CD4-positive, CD25-positive, alpha-beta regulatory T cell (primary cell): ENCODE results near the gene ME2. TPM values are rescaled to one million over a fixed set of nuclear protein-coding genes. Genes with fewer than 3 reads are reported as not detected.

Source experiments
- ATAC-seq, 2 donors: fragments of 150-1000 bp; cut with Tn5 transposase; one replicate each; pipeline ENCODE4 v1.10.0; 2021; ENCODE audit warnings: low read depth in 2 of 2, moderate number of reproducible peaks in 2 of 2, moderate library complexity in 1 of 2
- DNase-seq, 3 donors: peaks; one replicate each; pipeline versions ENCODE4 v3.0.0 to v3.0.0-alpha.2; 2012 to 2022; ENCODE audit warnings: mixed read lengths in 1 of 3
- H3K27ac ChIP-seq: one replicate; pipeline ENCODE4 v1.7.0; 2013; ENCODE audit warnings: mild to moderate bottlenecking, low read length; ENCODE audit not compliant: insufficient read depth, poor library complexity, severe bottlenecking
- H3K27me3 ChIP-seq: one replicate; pipeline ENCODE4 v1.7.0; 2013; ENCODE audit warnings: low read length; ENCODE audit not compliant: control insufficient read depth, insufficient read depth
- H3K36me3 ChIP-seq: one replicate; pipeline ENCODE4 v1.7.0; 2013; ENCODE audit warnings: mild to moderate bottlenecking, low read length, moderate library complexity; ENCODE audit not compliant: control insufficient read depth, insufficient read depth
- H3K4me1 ChIP-seq: 2 replicates; pipeline ENCODE4 v1.7.0; 2013; ENCODE audit warnings: mild to moderate bottlenecking, low read length; ENCODE audit not compliant: insufficient read depth, control insufficient read depth, poor library complexity, severe bottlenecking
- H3K4me3 ChIP-seq: one replicate; pipeline ENCODE4 v1.7.0; 2013; ENCODE audit warnings: low read depth, mild to moderate bottlenecking, low read length, moderate library complexity
- H3K9me3 ChIP-seq, 2 experiments: 1 replicate in 1 of 2; 2 replicates in 1 of 2; pipeline ENCODE4 v1.7.0; 2013; ENCODE audit warnings: low read length in 2 of 2, mild to moderate bottlenecking in 1 of 2, moderate library complexity in 1 of 2; ENCODE audit not compliant: control insufficient read depth in 2 of 2
- H3K27ac Mint-ChIP-seq, 3 donors: one replicate each; pipeline ENCODE4 v1.8.0; 2020 to 2022; ENCODE audit warnings: mild to moderate bottlenecking in 3 of 3, mixed read lengths in 3 of 3, moderate library complexity in 2 of 3
- H3K27me3 Mint-ChIP-seq: one replicate; pipeline ENCODE4 v1.8.0; 2022; ENCODE audit warnings: mild to moderate bottlenecking, mixed read lengths
- H3K36me3 Mint-ChIP-seq: one replicate; pipeline ENCODE4 v1.8.0; 2020; ENCODE audit warnings: mixed read lengths
- H3K4me1 Mint-ChIP-seq, 4 donors: one replicate each; pipeline ENCODE4 v1.8.0; 2020 to 2022; ENCODE audit warnings: mixed read lengths in 4 of 4, mild to moderate bottlenecking in 1 of 4
- H3K4me3 Mint-ChIP-seq, 4 donors: one replicate each; pipeline ENCODE4 v1.8.0; 2020 to 2022; ENCODE audit warnings: mild to moderate bottlenecking in 4 of 4, mixed read lengths in 4 of 4, moderate library complexity in 3 of 4
- H3K9me3 Mint-ChIP-seq, 7 donors: one replicate each; pipeline ENCODE4 v1.8.0; 2020 to 2022; ENCODE audit warnings: mixed read lengths in 7 of 7, mild to moderate bottlenecking in 3 of 7, moderate library complexity in 2 of 7
- polyA plus RNA-seq, 4 donors: library from polyadenylated mRNA; unstranded; fragments of 300-500 nt; fragmentation: Illumina TruSeq; gene quantifications; one replicate each; pipeline ENCODE4 v1.2.3, GENCODE V29; 2021
- total RNA-seq: library from RNA; stranded (reverse); gene quantifications from one replicate; pipeline ENCODE4 v1.2.3, GENCODE V29; 2022

Gene ME2
- total and polyA plus RNA-seq, 5 donors from 2014 or later, result 29.5 to 45.4 (median 39.7) TPM

GRCh38 chr18:50898919-50899318, 20.0 kb downstream of the ME2 start:
- H3K9me3 ChIP-seq, result no peaks in the 10 kb centered on the region
- Mint-ChIP-seq H3K27me3 (no peaks in the 10 kb centered on the region), H3K4me1 (peaks cover 12 to 22% (median 19%) of the 10 kb centered on the region in 4 donors), H3K27ac (no peak overlapping the region), H3K4me3 (no peak overlapping the region), H3K36me3 (peaks cover 51% of the 10 kb centered on the region), H3K9me3 (peaks cover 0 to 2% (median 0%) of the 10 kb centered on the region in 7 donors)
- peaks cover 23% of the 10 kb centered on the region for H3K36me3 ChIP-seq
- no peaks in the 10 kb centered on the region for H3K4me1 ChIP-seq
- H3K4me3 ChIP-seq, result no peak overlapping the region
- H3K27me3 ChIP-seq, result no peaks in the 10 kb centered on the region
- no peak for ATAC-seq
- H3K27ac ChIP-seq, result no peak overlapping the region
- DNase-seq, result no peak

DNA sequence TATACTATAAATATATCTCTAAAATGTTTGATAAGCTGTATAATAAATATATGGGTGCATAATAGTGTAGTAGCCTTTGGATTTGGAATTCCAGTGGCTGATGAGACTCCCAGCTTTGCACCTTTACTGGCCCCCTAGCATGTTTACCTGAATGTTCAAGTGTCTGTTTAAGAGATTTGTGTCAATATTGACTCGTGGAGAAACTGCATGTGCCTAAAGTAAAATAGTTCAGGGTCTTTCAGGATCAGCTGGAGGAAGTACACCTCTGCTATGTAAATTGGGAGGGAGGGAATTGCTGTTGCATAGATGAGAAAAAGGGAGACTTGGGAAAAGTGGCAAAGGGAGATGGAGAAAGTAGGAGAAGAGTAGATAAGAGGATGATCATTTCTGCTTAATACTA, 23.9 kb downstream of the ME2 start:
- Mint-ChIP-seq H3K9me3 (peaks cover 0 to 2% (median 0%) of the 10 kb centered on the region in 7 donors), H3K4me3 (no peak overlapping the region), H3K36me3 (peaks cover 55% of the 10 kb centered on the region), H3K27me3 (no peaks in the 10 kb centered on the region), H3K4me1 (peaks cover 7 to 23% (median 16%) of the 10 kb centered on the region in 4 donors), H3K27ac (peak overlapping the region in 1 of 3 donors; percentile 12)
- Histone ChIP-seq H3K27ac (no peak overlapping the region), H3K36me3 (peaks cover 24% of the 10 kb centered on the region), H3K4me1 (no peaks in the 10 kb centered on the region), H3K9me3 (peaks cover 0 to 9% of the 10 kb centered on the region in 2 experiments), H3K27me3 (no peaks in the 10 kb centered on the region), H3K4me3 (no peak overlapping the region)
- DNase-seq (no peak), ATAC-seq (no peak)

- H3K27ac Mint-ChIP-seq, result no peak overlapping the region
- no peaks in the 10 kb centered on the region for H3K27me3 Mint-ChIP-seq
- Histone ChIP-seq H3K9me3 (peaks cover 0 to 9% of the 10 kb centered on the region in 2 experiments), H3K36me3 (peaks cover 30% of the 10 kb centered on the region), H3K27me3 (no peaks in the 10 kb centered on the region), H3K27ac (no peak overlapping the region), H3K4me3 (no peak overlapping the region), H3K4me1 (peaks cover 4% of the 10 kb centered on the region)
- H3K9me3 Mint-ChIP-seq, result peaks cover 0 to 4% (median 0%) of the 10 kb centered on the region in 7 donors
- H3K4me3 Mint-ChIP-seq, result no peak overlapping the region
- peaks cover 55% of the 10 kb centered on the region for H3K36me3 Mint-ChIP-seq
- peaks cover 17 to 29% (median 21%) of the 10 kb centered on the region in 4 donors for H3K4me1 Mint-ChIP-seq
- DNase-seq (no peak), ATAC-seq (no peak)
Measured at GRCh38 chr18:50906843-50907242, 27.9 kb downstream of the ME2 start.

DNA sequence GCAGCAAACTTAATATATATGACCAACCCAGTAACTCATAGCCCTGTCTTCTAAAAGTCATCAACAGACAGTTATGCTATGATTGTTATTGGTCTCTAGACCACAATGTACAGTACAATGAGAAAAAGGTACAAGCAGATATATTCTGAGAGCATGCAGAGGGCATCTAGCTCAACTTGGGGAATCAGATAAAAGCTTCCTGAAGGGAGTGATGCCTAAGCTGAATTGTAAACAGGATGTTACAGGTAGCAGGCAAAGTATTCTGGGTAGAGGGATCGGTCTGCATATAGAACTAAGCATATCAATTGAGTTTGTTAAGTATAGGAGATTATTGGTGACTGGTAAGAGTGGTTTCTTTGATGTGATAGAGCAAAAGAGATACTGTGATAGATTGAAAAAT, 30.3 kb downstream of the ME2 start:
- Histone ChIP-seq H3K36me3 (peaks cover 52% of the 10 kb centered on the region), H3K4me1 (peaks cover 4% of the 10 kb centered on the region), H3K9me3 (peaks cover 0 to 9% of the 10 kb centered on the region in 2 experiments), H3K27me3 (no peaks in the 10 kb centered on the region), H3K27ac (no peak overlapping the region), H3K4me3 (no peak overlapping the region)
- no peak overlapping the region for H3K4me3 Mint-ChIP-seq
- H3K4me1 Mint-ChIP-seq, result peaks cover 11 to 22% (median 16%) of the 10 kb centered on the region in 4 donors
- no peaks in the 10 kb centered on the region for H3K27me3 Mint-ChIP-seq
- peak in 1 of 3 donors; percentile 32 for DNase-seq
- peaks cover 0 to 4% (median 0%) of the 10 kb centered on the region in 7 donors for H3K9me3 Mint-ChIP-seq
- peak overlapping the region in 2 of 3 donors; percentile 52 to 82 for H3K27ac Mint-ChIP-seq
- no peak for ATAC-seq
- H3K36me3 Mint-ChIP-seq, result peaks cover 60% of the 10 kb centered on the region

DNA sequence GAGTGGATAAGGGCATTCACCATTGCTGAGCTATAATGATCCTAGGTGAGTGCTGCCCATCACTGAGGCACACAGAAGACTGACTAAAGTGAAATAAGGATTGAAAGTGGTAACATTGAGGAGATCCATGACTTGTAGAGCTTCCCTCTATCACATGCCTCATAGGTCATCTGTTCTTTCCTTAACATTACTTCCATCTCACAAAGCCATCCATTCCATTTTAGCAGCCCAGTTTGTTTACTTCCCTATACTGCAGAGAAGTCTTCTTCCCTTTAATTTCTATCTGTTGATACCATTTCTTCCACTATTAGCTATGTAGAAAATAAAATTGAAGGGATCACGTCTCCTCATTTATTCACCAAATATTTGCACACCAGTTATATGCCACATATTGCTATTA, 32.1 kb downstream of the ME2 start:
- H3K27me3 ChIP-seq, result no peaks in the 10 kb centered on the region
- peaks cover 4% of the 10 kb centered on the region for H3K4me1 ChIP-seq
- H3K27me3 Mint-ChIP-seq, result no peaks in the 10 kb centered on the region
- no peak overlapping the region for H3K4me3 ChIP-seq
- DNase-seq (no peak), ATAC-seq (no peak)
- H3K27ac Mint-ChIP-seq, result peak overlapping the region in 2 of 3 donors; percentile 58 to 64
- H3K9me3 Mint-ChIP-seq, result peaks cover 0 to 4% (median 0%) of the 10 kb centered on the region in 7 donors
- H3K4me3 Mint-ChIP-seq, result no peak overlapping the region
- H3K4me1 Mint-ChIP-seq, result peaks cover 13 to 26% (median 18%) of the 10 kb centered on the region in 4 donors
- peaks cover 0 to 9% of the 10 kb centered on the region in 2 experiments for H3K9me3 ChIP-seq
- peaks cover 49% of the 10 kb centered on the region for H3K36me3 Mint-ChIP-seq
- peaks cover 54% of the 10 kb centered on the region for H3K36me3 ChIP-seq
- no peak overlapping the region for H3K27ac ChIP-seq

GRCh38 chr18:50917021-50917420, 38.1 kb downstream of the ME2 start:
- Mint-ChIP-seq H3K27ac (peak overlapping the region in 1 of 3 donors; percentile 1), H3K4me3 (no peak overlapping the region), H3K4me1 (peaks cover 1 to 10% (median 6%) of the 10 kb centered on the region in 4 donors), H3K36me3 (peaks cover 40% of the 10 kb centered on the region), H3K27me3 (no peaks in the 10 kb centered on the region), H3K9me3 (peaks cover 0 to 2% (median 0%) of the 10 kb centered on the region in 7 donors)
- H3K4me1 ChIP-seq, result no peaks in the 10 kb centered on the region
- H3K36me3 ChIP-seq, result peaks cover 72% of the 10 kb centered on the region
- DNase-seq, result no peak
- no peak for ATAC-seq
- no peaks in the 10 kb centered on the region for H3K27me3 ChIP-seq
- no peaks in the 10 kb centered on the region for H3K9me3 ChIP-seq
- H3K27ac ChIP-seq, result no peak overlapping the region
- no peak overlapping the region for H3K4me3 ChIP-seq

- peaks cover 47% of the 10 kb centered on the region for H3K36me3 Mint-ChIP-seq
- no peak for DNase-seq
- ATAC-seq, result no peak
- H3K9me3 Mint-ChIP-seq, result peaks cover 0 to 2% (median 0%) of the 10 kb centered on the region in 7 donors
- Histone ChIP-seq H3K36me3 (peaks cover 69% of the 10 kb centered on the region), H3K4me1 (no peaks in the 10 kb centered on the region), H3K27me3 (no peaks in the 10 kb centered on the region), H3K27ac (no peak overlapping the region), H3K4me3 (no peak overlapping the region), H3K9me3 (no peaks in the 10 kb centered on the region)
- no peaks in the 10 kb centered on the region for H3K27me3 Mint-ChIP-seq
- H3K4me1 Mint-ChIP-seq, result peaks cover 1 to 10% (median 6%) of the 10 kb centered on the region in 4 donors
- no peak overlapping the region for H3K4me3 Mint-ChIP-seq
- H3K27ac Mint-ChIP-seq, result peak overlapping the region in 2 of 3 donors; percentile 64 to 68
Measured at GRCh38 chr18:50918153-50918552, 39.2 kb downstream of the ME2 start.

DNA sequence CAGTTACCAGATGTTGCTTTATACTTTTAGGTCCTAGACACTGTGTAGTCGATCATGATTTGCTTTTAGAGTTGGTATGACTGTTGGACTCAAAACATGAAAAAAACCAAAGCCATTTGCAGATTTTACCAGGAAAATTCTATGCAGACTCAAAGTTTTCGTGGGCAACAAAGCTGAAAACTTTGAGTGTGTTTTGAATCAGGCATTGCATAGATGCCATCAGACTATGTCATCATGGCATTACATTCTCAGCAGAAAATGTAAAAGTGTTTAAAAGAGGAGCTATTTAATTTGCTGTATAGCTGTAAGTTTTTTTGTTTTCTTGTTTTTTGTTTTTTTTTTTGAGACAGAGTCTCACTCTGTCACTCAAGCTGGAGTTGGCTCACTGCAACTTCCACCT, 45.5 kb downstream of the ME2 start:
- H3K9me3 ChIP-seq, result peaks cover 0 to 2% of the 10 kb centered on the region in 2 experiments
- peak overlapping the region in 1 of 3 donors; percentile 1 for H3K27ac Mint-ChIP-seq
- no peak overlapping the region for H3K4me3 Mint-ChIP-seq
- peaks cover 58% of the 10 kb centered on the region for H3K36me3 Mint-ChIP-seq
- no peaks in the 10 kb centered on the region for H3K4me1 ChIP-seq
- H3K36me3 ChIP-seq, result peaks cover 79% of the 10 kb centered on the region
- ATAC-seq (no peak), DNase-seq (no peak)
- no peaks in the 10 kb centered on the region for H3K27me3 Mint-ChIP-seq
- peaks cover 0 to 6% (median 0%) of the 10 kb centered on the region in 4 donors for H3K4me1 Mint-ChIP-seq
- H3K9me3 Mint-ChIP-seq, result peaks cover 0 to 10% (median 4%) of the 10 kb centered on the region in 7 donors
- H3K27me3 ChIP-seq, result no peaks in the 10 kb centered on the region
- no peak overlapping the region for H3K27ac ChIP-seq
- no peak overlapping the region for H3K4me3 ChIP-seq
